H1 (cell line): ENCODE results near the gene VCP. TPM values are rescaled to one million over a fixed set of nuclear protein-coding genes. Genes with fewer than 3 reads are reported as not detected.

Experiments
- CHD2 ChIP-seq: IDR thresholded peaks from 2 replicates; pipeline ENCODE4 v1.6.1; 2012; ENCODE audit warnings: low read length, improper control_type of control experiment
- HDAC6 ChIP-seq: IDR thresholded peaks from one replicate; pipeline ENCODE4 v1.7.1; 2012; ENCODE audit warnings: low read depth, mild to moderate bottlenecking, inconsistent platforms, low read length, moderate library complexity
- KDM4A ChIP-seq: IDR thresholded peaks from one replicate; pipeline ENCODE4 v1.7.1; 2012; ENCODE audit warnings: low read depth, mild to moderate bottlenecking, moderate library complexity, low read length, inconsistent platforms; ENCODE audit not compliant: severe bottlenecking
- NANOG ChIP-seq: IDR thresholded peaks from 2 replicates; pipeline ENCODE4 v1.6.1; 2011; ENCODE audit warnings: low read length, low read depth, mild to moderate bottlenecking, inconsistent platforms; ENCODE audit not compliant: insufficient read depth, poor library complexity, severe bottlenecking
- POU5F1 ChIP-seq: IDR thresholded peaks from 2 replicates; pipeline ENCODE4 v1.6.1; 2011; ENCODE audit warnings: low read depth, mild to moderate bottlenecking, low read length, moderate library complexity
- RFX5 ChIP-seq: IDR thresholded peaks from 2 replicates; pipeline ENCODE4 v1.6.1; 2011; ENCODE audit warnings: low read depth, low read length, improper control_type of control experiment, borderline replicate concordance
- polyA plus RNA-seq, 7 experiments: library from polyadenylated mRNA; depleted of rRNA in 3 of 7; stranded (reverse) in 5 of 7; unstranded in 2 of 7; fragments of >200 nt in 5 of 7; fragments of 200-250 nt in 2 of 7; gene quantifications; 1 replicate in 5 of 7; 2 replicates in 1 of 7; 4 replicates in 1 of 7; pipeline versions ENCODE4 v1.2.1 to v1.2.3, GENCODE V29; 2011 to 2013; ENCODE audit warnings: missing spikeins in 2 of 7, mixed read lengths in 2 of 7
- total RNA-seq: library from RNA; stranded (reverse); fragmentation: NEBNext Ultra II Directional; extraction: Animal tissue kit (Norgen Biotek cat#: 25700); gene quantifications from 2 replicates; pipeline ENCODE4 v1.2.1, GENCODE V29; 2021

VCP gene
- total and polyA plus RNA-seq, 2 of the 8 experiments (the other 6 are each of a cell fraction or from before 2014, with no cell fraction given): 173 to 375 TPM

GRCh38 chr9:35067056-35067455 is 5.4 kb downstream of the VCP start (continued):
- TF ChIP-seq CHD2: no peak
- no peak for TF ChIP-seq HDAC6
- TF ChIP-seq NANOG: no peak
- TF ChIP-seq KDM4A: no peak
- no peak for TF ChIP-seq POU5F1
- no peak for TF ChIP-seq RFX5
- TF ChIP-seq, all 59 proteins: peak for 0
